NCI-H2029 treated with DMSO at 0.1 percent for 48 hours (cell line): ENCODE results near the gene LRRC8B.

Source experiments
- DNase-seq: peaks from one replicate; lab custom pipeline; 2025; lab: John Stamatoyannopoulos, UW

Gene LRRC8B

DNA sequence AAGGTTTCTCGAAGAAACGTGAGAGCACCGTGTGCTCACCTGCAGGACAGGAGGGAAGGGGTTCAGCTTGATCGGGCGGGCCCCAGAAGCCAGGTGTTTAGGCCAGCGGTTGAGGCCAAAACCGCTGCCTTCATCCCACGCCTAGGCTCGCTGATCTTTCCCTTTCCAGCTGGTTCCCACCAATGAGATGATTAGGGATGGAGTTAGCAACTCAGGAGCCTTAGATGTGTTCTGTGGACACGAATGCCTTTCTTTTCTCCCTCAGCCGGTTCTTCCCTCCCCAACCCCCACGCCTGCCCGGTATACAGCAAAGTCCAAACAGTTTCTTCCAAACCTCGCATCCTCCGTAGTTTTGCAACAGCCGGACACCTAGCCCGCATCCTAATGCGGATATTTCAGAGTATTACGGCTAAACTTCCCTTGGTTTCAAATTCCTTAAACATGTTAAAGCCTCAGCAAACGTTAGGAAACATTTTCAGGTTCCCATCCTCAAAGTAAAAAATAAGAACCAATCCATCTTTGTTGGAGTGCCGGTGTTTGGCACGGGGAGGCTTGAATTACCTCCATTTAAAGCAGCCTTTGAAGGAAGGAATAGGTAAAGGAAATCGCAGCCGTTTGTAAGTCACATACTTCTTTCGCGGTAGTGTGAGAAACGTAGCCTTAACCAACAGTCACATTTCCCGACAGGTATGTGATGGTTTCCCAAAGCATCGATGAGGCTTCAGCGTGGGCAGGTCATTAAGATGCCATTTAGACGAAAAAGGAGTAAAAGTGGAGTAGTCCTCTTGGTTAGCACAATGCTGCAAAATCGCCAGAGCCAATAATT, 109.4 kb downstream of the LRRC8B start:
- no peak for DNase-seq

DNA sequence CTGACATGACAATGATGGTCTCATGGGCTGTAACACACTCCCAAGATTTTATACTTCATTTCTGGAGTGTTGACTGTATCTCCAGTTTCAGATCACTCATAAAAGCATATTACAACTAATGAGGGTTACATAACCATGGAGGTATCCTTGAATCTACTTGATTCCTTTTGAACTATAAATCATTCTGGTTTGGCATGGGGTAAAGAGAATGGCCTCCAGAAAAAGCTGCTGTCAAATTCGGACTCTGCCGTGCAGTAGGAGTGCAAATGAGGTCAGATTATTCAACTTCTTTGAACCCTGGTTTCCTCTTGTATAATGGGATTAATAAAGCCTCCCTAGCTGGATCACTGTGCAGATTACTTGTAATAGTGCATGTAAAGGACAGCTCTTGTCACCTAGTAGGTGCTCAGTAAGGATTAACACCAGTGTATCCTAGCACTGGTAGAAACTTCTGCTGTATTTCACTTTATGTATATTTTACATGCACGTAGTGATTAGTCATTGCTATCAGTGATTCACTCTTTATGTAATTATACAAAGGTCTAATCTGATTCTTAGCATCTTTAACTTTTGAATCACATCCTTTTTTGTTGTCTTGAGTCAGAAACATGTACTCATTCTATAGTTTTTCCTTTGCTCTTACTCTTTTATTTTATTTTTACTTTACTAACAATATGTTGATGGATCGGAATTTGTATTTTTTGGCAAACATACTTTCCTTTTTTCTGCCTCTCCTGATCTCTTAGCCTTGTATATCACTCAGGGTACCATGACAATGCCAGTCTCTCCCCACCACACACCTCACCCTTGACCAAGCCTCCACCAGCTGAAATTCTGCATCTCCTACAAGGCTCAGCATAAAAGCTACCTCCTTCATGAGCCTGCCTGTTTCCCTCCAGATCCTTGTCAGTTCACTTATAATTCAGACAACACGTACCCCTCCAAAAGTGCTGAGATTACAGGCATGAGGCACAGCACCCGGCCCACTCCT, 111.5 kb downstream of the LRRC8B start:
- no peak for DNase-seq

- no peak for DNase-seq
Observed at GRCh38 chr1:89637496-89637895, 112.9 kb downstream of the LRRC8B start.

DNA sequence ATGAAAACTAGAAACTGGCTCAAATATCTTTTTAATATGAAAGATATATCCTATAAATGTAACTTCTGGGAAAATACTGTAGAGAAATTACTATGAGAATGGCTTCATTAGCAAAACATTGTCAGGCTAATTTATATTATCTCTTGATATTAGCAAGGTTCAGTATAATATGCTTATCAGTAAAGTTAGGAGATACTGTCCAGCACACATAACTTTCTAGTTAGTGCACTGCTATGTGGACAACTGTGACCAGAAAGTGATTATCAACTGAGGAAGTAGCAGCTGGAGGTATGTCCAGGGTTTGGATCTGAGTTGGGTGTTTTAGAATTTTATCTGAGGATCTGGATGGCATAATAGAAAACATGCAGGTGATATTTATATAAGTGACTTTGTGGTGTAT, 115.8 kb downstream of the LRRC8B start:
- DNase-seq, result no peak

- no peak for DNase-seq
Observed at GRCh38 chr1:89641781-89642180, 117.2 kb downstream of the LRRC8B start.

DNA sequence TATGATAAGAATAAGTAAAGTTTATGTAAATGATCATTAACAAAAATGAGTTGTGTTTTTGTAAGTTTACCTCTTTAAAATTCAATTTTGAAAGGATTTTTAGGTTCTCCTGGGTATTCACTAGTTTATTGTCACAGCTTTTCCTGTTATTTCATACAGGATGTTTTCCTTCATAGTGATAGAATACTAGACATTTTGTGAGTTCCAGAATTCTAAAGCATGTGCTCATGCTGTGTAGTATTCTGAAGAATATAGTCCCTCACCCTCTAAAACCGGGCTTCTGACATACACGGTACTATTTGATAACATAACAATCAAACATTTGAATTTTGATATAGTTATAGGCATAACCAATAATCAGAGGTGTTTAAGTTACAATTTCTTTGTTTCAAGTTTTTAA, 118.9 kb downstream of the LRRC8B start:
- no peak for DNase-seq

- no peak for DNase-seq
Observed at GRCh38 chr1:89644119-89644814, 119.6 kb downstream of the LRRC8B start.

GRCh38 chr1:89646259-89646658, 121.6 kb downstream of the LRRC8B start:
- DNase-seq, result no peak
